ENCODE measurements around the gene SDK1.

SDK1 gene

DNA sequence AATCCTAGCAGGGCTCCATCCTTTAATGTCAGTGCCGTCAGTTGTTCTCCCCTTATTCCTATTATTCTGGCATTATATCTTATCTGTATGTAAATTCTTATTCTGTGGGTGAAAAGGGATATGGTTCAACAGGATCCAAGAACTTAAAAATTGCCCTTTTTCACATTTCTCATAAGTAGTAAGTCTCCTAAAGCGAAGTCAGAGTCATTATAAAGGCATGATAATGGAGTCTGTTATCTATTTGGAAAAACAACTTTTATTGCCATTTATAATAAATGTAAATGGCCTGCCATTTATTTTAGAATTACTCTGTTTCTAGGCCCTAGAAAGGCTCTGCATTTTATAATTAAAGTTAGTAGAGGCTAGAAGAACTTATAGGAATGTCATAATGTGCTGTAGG, 31.3 kb downstream of the SDK1 start:
- no peak for DNase-seq

DNA sequence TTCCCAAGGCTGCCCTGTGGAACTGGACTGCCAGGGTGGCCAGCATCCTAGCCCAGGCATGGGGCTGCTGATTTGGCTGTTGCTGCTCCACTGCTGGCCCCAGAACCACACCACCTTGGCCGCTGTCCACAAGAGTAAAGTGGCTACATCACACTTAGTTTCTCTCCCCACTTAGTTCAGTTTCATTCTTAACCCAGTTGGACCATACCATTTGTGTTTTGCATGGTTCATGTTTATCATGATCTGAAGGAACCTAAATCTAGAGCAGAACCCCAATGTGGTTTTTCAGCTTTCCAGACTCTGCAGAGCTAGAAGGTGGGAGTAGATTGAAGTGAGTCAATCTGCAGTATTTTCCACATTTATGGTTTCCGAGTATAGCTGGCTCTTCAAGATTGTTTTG, 32.8 kb downstream of the SDK1 start:
- DNase-seq = no peak

DNA sequence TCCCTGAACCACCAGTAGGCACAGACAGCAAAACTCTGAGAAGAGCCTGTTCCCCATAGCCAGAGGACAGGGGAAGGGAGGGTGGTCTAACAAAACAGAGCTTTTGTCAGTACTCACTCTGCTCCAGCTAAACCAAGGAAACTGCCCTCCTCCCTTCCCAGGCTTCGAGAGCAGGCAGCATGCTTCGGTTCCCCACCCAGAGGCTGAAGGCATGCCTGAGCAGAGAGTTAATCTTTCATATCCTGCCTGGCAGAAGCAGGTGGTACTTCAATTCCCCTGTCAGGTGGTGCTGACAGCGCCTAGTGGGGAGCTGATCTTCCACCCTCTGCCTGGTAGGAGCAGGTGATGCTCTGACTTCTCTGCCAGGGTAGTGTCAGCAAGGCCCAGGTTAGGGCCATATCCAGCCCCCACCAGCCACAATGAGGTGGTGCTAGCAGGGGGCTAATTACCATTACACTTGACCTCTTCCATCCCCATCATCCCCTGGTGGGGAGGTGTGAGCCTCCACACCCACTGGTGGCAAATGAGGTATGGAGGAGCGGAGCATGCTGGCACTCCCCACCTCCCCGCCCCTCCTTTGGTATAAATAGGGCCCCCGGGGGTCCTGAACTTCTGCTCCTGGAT, 35.1 kb downstream of the SDK1 start:
- no peak for DNase-seq

DNA sequence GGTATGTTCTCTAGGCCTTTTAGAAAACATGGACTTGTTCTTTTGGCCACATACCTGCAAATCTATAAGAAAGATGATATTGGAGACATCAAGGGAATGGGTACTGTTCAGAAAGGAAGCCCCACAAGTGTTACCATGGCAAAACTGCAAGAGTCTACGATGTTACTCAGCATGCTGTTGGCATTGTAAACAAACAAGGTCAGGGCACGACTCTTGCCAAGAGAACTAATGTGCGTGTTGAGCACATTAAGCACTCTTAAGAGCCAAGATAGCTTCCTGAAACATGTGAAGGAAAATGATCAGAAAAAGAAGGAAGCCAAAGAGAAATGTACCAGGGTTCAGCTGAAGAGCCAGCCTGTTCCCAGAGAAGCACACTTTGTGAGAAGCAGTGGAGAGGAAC, 37.1 kb downstream of the SDK1 start:
- no peak for DNase-seq

DNA sequence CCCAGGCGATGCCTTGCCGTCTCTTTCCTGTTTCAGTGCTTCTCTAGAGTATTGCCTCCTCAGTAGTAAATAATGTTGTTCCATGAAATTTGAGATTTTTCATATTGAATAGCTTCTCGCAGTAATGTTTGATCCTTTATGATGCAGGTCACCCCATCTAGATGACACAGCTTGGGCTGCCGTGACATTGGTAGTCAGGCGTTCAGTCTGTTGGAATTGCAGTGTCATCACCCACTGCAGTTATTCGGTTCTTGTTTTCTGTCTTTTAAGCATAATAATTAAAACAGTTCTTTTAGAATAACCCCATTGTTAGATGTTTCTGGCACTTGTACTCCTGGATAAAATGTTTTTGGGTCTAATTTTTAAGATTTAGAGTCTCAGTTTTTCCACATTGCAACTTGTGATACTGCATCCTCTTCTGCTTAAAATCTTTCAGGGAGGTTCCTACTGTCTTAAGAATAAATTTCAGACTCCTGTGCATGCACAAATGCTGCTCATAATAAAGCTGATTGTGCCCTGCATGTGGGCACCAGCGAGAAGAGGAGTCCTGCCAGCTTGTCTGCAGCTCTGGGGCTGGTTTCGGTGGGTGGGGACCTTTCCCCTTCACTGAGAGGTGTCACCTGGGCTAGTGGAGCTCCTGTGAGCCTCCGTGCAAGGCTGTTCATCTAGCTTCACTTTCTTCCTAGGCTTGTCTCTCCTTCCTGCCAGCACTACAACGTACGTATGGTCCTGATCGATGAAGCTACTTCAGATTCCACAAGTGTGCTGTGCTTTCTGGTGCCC, 44.8 kb downstream of the SDK1 start:
- no peak for DNase-seq

DNA sequence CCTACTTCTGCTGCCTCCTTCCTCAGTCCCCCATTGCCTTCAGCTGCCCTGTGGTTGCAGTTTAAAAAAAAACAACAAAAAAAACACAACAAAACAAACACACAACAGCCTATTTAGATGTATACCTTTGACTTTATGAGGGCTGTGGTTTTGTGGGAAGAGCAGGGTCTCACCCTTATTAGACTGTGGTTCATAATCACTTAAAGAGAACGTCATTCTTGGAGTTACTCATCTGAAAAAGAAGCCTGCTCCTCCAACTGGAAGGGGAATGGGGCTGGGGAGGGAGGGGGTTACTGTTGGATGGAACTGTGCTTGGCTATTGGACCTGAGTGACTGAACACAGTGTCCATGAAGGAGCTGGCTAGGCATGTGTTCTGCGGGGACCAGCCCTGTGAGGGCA, 48.1 kb downstream of the SDK1 start:
- no peak for DNase-seq

DNA sequence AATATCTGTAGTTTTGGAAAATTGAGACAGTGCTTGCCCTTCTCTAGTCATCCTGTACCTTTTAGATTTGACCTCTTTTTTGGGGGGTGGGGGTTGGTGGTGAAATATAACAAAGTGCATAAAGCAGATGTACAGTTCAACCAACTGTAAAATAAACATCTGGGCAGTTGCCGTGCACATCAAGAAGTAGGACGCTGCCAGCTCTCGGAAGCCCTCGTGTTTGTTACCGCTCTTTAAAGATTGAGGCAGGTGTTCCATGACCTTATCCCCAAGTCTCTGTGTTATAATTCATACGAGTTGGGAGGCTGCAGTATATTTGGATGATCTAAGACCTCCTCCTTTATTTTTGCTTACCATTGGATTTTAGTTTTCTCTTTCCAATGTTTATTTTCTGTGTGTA, 55.1 kb downstream of the SDK1 start:
- no peak for DNase-seq

DNA sequence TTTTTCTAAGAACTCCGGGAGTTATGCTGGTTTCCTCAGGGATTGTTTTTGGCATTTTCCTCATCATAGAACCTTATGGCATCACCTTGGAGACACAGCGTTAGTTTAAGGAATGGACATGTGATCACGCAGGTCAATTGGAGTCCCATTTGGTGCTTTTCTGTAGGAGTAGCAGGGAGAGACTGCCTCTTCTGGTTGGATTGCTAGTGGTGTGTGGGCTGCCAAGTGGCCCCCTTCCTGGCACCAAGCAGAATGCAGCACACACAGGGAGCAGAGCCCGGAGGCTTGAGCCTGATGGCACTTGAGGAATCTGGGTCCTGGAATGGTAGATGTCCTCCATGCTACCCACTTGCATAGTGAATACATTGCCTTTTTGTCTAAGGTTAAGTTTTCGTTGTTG, 57.9 kb downstream of the SDK1 start:
- DNase-seq = peak in 2 of 51 donors; percentile 2 to 3

DNA sequence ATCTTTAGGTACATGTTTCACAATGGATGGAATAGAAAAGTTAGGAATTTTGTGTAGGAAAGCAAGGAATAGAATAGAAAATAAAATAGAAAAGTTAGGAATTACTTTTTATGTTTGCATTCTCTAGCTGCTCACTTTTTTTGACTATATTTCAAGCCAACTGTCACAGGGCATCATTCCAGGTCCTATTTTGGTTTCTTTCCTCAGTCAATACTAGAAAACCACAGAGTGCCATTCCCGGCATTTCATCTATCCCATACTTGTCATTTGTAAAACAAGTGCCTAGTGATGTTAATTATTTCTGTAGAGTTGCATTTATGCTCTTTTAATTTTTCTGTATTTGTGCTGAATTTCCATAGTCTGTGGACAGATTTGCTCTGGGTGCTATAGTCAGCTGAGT, 66.2 kb downstream of the SDK1 start:
- DNase-seq = no peak

DNA sequence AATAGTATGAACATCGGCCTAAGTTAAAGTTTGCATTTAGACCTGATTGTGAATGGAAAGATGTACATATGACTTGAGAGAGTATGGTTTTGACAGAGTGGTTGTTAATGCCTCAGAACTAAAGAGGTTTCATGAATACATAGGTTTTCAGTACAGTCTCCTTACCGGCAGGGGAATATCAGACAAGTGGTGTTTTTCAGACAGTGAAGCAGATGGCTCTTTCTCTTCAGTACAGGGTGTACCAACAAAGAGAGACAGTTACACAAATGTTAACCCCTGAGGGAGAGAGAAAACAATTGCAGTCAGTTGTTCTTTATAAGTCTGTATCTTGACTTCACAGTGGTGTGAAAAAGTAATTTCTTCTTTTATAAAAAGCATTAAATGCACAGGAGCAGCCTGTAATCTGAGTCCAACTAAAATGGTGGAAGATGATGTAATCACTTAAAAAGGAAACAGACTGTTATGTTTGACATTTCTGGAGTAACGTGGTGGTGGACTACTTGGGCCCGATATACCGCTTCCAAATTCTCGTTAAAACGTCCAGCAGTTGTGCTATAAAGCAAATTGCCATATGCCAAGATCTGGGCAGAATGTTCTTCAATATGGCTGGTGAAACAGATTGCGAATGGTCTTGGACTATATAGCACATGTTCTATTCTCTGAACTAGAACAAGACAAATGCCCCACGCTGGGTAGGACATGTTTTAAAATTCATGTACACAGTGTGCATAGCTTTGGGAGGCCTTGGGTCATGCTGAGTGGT, 69.2 kb downstream of the SDK1 start:
- DNase-seq = no peak

DNA sequence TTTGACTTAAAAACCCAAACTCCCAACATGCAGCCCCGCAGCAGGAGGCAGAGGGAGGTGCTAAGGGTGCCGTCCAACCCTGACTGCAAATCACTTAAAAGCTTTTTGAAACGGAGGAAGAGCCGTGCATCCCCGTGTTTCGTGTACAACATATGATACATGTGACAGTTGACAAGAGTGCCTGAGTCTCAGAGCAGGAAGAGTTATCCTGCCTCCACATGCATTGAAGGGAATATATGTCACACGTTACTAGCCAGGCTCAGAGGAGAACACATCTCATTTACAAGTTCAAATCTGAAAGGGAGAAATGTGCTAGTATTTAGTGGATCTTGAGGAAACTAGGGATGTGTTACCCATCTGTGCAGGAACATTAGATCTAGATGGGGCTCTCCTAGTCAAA, 69.9 kb downstream of the SDK1 start:
- no peak for DNase-seq

DNA sequence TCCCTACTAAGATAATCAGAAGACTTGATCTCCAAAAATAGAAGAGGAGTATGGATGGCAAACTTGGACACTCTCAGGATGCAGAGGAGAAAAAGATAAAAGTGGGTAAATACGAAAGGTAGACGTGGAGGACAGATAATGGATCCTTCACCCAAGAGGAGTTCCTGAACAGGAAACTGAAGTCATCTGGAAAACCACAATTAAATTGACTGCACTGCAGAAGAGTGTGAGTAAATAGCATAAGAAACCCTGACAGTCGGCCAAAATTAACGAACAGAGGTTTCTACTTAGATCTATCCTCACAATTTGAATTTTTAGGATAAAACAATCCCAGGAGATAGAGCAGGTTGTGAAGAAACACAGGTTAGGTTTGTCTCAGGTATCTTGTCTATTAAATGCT, 70.5 kb downstream of the SDK1 start:
- DNase-seq = no peak

DNA sequence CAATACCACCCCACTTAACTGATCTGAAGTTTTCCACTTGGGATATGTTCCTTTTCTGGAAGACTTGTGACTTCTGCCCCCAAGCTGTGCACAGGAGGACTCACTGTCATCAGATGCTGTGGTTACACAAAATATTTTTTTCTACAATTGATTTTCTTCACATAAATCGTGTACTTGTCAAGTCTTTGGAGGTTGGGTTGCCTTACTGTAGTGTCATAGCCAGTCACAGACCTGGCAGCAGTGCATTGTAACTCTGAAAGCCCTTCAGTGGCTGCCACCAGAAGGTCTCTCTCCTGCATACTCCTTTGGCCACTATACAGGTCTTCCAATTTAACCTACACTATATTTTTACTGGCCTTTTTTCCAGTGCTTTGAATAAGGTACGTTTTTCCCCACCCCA, 73.2 kb downstream of the SDK1 start:
- no peak for DNase-seq

DNA sequence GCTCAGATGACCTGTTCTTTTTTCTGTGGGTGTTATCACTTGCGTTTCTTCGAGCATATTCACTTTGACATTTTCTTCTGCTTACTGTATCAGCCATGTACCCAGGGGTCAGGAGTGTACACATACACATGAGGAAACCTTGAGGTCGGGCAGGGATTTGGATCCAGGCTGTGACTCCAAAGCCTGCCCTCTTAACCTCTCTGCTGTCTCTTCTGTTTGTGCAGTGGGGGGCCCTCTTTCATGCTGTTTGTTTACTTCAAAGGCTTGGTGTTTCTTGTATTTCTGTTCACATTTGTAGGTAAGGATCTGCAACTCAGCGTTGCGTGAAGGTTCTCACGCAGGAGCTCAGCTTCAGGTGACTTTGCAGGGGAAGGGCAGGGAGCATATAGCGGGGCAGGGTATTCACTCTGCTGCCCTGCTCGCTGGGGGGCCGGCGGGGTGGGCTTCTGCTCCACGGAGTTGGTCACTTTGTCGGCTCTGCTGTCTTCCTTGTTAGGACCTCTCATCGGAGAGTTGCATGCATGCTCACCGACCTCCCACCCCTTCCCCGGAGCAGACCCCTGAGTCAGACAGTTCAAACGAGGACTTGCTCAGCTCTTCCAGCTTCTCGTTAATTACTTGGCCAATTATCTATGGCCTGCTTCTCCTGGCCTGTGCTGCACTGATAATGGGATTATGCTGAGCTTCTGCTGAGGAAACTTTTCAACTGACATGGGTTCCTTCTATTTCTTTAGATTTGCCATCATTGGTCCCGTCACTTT, 77.5 kb downstream of the SDK1 start:
- DNase-seq = no peak

DNA sequence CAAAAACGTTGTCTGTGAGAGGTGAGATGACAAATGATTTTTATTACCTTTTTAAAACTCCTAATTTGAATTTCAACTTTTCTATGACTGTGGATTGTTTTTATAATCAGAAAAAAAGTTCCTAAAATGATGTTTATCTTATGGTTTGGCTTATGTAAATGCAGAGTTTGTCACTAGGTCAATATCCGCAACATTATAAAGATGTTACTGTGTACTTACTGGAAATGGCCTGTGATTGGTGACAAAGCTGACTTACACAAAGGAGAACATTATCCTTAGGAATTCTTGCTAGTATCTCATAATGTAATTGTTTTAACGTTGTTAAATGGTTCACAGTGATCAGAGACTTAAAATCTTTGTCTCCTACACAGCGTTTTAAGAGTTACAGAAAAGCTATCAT, 79.0 kb downstream of the SDK1 start:
- DNase-seq = no peak

DNA sequence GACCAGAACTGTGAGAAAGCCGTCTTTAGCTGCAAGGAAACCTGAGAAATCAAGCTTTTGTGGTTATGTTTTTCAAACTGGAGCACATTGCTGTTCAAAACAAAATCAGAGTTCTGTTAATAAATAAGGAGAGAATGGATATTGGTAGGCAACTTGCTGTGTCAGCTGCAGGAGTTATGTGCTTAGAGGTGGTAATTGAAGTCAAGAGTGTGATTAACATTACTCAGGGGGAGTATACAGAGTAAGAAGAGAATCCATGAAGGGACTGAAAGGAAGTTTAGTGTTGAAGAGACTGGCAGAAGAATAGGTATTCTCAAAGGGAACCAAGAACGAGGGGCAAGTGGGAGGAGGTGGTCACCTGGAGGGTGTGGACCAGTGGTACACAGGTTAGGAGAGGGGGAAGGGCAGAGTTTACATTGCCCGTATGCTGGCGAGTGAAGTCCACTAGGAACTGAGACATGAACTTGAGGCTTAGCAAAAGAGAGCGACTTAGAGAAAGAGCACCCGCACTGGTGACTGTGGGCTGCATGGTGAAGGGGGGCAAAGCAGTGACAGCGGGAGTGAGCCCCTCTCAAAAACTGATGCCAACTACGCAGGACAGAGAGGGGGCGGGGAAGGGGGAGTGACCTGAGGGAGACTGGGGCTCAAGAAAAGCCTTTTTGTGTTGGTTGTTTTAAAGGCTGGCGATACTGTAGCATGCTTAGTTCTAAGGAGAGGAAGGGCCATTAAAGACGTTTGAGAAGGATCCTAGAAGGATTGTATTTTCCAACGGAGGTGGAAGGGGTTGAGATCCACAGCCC, 80.0 kb downstream of the SDK1 start:
- no peak for DNase-seq

DNA sequence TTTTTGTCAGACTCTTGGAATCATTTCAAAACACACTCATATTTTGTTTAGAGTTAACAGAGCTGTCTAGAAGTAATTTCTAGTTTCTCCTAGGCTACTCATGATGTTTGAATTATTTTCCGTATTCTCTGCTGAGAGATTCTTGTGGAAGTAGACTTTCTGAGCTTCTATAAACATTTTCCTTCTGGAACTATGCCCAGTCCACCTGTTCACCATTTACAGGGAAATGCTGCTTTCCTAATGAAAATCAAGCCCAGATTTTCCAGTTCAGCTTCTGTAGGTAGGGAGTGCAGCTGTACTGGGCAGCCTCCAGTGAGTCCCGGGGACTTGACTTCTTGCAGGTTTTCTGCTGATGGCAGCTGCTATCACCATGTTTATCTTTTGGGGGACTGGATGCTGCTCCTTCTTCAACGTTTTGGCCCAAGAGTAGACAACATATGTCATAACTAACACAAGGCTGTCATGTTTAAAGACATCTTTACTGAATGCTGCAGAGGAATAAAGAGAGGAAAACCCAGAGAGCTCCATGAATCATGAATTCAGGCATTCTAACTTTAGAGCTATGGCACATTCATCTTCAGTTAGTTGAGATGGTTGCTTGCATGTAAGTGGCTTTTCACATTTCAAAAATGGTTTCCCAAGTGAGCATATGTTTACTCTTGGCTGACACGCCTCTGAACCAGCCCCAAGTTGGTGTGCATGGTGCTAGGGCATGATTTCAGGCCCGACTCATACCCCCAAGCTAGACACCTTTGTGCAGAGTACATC, 85.6 kb downstream of the SDK1 start:
- no peak for DNase-seq

DNA sequence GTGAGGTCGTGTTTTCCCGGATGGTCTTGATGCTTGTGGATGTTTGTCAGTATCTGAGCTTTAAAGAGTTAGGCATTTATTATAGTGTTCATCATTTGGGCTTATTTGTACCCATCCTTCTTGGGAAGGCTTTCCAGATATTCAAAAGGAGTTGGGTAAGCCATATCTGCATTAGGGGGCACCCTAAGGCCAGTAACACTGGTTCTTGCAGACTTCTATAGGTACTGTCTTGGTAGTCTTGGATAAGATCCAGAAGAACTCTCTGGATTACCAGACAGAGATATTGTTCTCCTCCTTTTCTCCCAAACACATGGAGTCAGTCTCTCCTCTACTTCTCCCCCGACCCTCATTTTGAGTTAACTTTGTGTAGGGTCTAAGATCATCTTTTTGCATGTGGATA, 92.8 kb downstream of the SDK1 start:
- DNase-seq = no peak

DNA sequence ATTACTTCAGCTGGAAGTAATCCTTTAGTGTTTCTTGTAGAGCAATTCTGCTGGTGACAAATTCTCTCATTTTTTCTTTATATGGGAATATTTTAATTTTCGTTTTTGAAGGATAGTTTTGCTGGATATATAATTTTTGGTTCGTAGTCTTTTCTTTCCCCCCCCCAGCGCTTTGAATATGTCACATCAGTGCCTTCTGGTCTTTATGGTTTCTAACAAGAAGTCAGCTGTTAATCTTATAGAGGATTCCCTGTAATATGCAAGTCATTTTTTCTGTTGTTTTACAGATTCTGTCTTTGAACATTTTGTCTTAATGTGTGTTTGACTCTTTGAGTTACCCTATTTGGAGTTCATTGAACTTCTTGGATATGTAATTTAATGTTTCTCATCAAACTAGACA, 96.3 kb downstream of the SDK1 start:
- DNase-seq = no peak

DNA sequence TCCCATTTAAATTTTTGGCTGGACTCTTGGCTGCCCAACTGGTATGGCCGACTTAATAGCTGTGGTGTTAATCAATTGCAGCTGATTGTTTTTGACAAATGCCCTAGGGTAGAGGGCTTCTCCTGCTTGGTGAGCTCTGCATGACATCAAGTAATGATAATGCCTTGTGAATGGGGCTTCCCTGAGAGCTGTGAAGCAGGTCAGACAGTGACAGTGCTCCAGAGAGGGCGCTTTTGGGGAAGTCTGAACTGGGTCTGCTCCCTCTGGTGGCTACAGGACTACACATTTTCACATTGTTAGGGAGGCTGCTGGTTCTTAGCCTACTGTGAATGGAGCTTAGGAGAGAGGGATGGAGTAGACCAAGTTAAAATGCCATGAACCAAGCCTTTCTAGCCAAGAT, 98.8 kb downstream of the SDK1 start:
- DNase-seq = no peak

Measured in hypothalamus (tissue), 51 donors.